Keratinocyte (primary cell): ENCODE data around the gene SIGMAR1. TPM values are rescaled to one million over a fixed set of nuclear protein-coding genes. Genes with fewer than 3 reads are reported as not detected.

Source experiments
- DNase-seq: peaks from one replicate; pipeline ENCODE4 v3.0.0-alpha.2; 2011; ENCODE audit warnings: low read depth, missing footprints, low spot score
- FAIRE-seq: peaks from 2 replicates; lab custom pipeline; 2011; peaks lifted over from hg19 to GRCh38; lab: Jason Lieb, UNC
- H2AFZ ChIP-seq: 2 replicates; pipeline ENCODE4 v1.6.0; 2012; ENCODE audit warnings: low read length, control low read depth, inconsistent platforms; ENCODE audit not compliant: control insufficient read depth
- H3K27ac ChIP-seq: 2 replicates; pipeline ENCODE4 v1.5.1; 2011; ENCODE audit warnings: low read length; ENCODE audit not compliant: control insufficient read depth, insufficient read depth
- H3K27me3 ChIP-seq: 3 replicates; pipeline ENCODE4 v1.6.0; 2011; ENCODE audit warnings: low read length; ENCODE audit not compliant: control insufficient read depth, insufficient read depth; ENCODE audit errors: extremely low read depth
- H3K36me3 ChIP-seq, 2 experiments: 2 replicates in 1 of 2; 3 replicates in 1 of 2; pipeline ENCODE4 v1.5.1; 2011; ENCODE audit warnings: low read length in 2 of 2, mild to moderate bottlenecking in 1 of 2; ENCODE audit not compliant: control insufficient read depth in 2 of 2, insufficient read depth in 2 of 2; ENCODE audit errors: extremely low read depth in 1 of 2
- H3K4me1 ChIP-seq: 3 replicates; pipeline ENCODE4 v1.5.1; 2011; ENCODE audit warnings: low read length; ENCODE audit not compliant: control insufficient read depth, insufficient read depth; ENCODE audit errors: extremely low read depth
- H3K4me2 ChIP-seq: 3 replicates; pipeline ENCODE4 v1.6.0; 2011; ENCODE audit warnings: low read depth, low read length; ENCODE audit not compliant: control insufficient read depth, insufficient read depth; ENCODE audit errors: extremely low read depth
- H3K4me3 ChIP-seq, 3 experiments: fragments of 200-600 bp in 1 of 3; sonication (generic) in 1 of 3; 2 replicates in 2 of 3; 3 replicates in 1 of 3; pipeline ENCODE4 v1.5.1; 2011 to 2016; ENCODE audit warnings: low read length in 3 of 3, mild to moderate bottlenecking in 3 of 3, control low read depth in 2 of 3, inconsistent platforms in 1 of 3, low read depth in 1 of 3, mixed read lengths in 1 of 3, mixed run types in 1 of 3, moderate library complexity in 1 of 3; ENCODE audit not compliant: control insufficient read depth in 2 of 3, insufficient read depth in 2 of 3; ENCODE audit errors: extremely low read depth in 1 of 3
- H3K79me2 ChIP-seq: 2 replicates; pipeline ENCODE4 v1.6.0; 2012; ENCODE audit warnings: low read length; ENCODE audit not compliant: control insufficient read depth, insufficient read depth
- H3K9ac ChIP-seq: 3 replicates; pipeline ENCODE4 v1.6.0; 2011; ENCODE audit warnings: low read length; ENCODE audit not compliant: control insufficient read depth, insufficient read depth; ENCODE audit errors: extremely low read depth
- H3K9me1 ChIP-seq: 3 replicates; pipeline ENCODE4 v1.6.0; 2011; ENCODE audit warnings: low read length; ENCODE audit not compliant: control insufficient read depth, insufficient read depth; ENCODE audit errors: extremely low read depth
- H3K9me3 ChIP-seq: 2 replicates; pipeline ENCODE4 v1.5.1; 2012; ENCODE audit warnings: low read depth, low read length; ENCODE audit not compliant: control insufficient read depth
- H4K20me1 ChIP-seq: 3 replicates; pipeline ENCODE4 v1.6.0; 2011; ENCODE audit warnings: low read length; ENCODE audit not compliant: control insufficient read depth, insufficient read depth; ENCODE audit errors: extremely low read depth
- CTCF ChIP-seq, 3 experiments: IDR thresholded peaks in 1 of 3; conservative IDR thresholded peaks in 1 of 3; optimal IDR thresholded peaks in 1 of 3; 2 replicates in 2 of 3; 3 replicates in 1 of 3; pipeline versions ENCODE3 to v1.5.1; 2011; ENCODE audit warnings: low read length in 3 of 3, mild to moderate bottlenecking in 3 of 3, moderate library complexity in 2 of 3, control low read depth in 1 of 3, inconsistent platforms in 1 of 3; ENCODE audit not compliant: insufficient read depth in 2 of 3; ENCODE audit errors: extremely low read depth in 1 of 3
- EZH2 ChIP-seq: IDR thresholded peaks from one replicate; pipeline ENCODE4 v1.6.1; 2012; ENCODE audit warnings: inconsistent platforms, mild to moderate bottlenecking, low read length, moderate library complexity
- dilution Hi-C: fragments of 300-500 bp; cut with MboI; formaldehyde crosslinking; loops from one replicate; pipeline ENCODE4 v1.7.0; 2020; ENCODE audit warnings: low sequenced_read_pairs; ENCODE audit not compliant: extremely low pct_ligation_motif_present
- polyA plus RNA-seq, 5 experiments: library from polyadenylated mRNA; depleted of rRNA in 3 of 5; stranded (reverse) in 3 of 5; stranded (forward) in 1 of 5; unstranded in 1 of 5; fragments of >200 nt; gene quantifications; 1 replicate in 1 of 5; 2 replicates in 3 of 5; 3 replicates in 1 of 5; pipeline versions ENCODE4 v1.2.1 to v1.2.3, GENCODE V29; 2011 to 2012; ENCODE audit warnings: missing spikeins in 2 of 5, low read depth in 1 of 5, low replicate concordance in 1 of 5

The SIGMAR1 gene
- polyA plus RNA-seq, 1 donor (not counting 4 experiments of a cell fraction or from before 2014, with no cell fraction given), result 74.9 TPM

GRCh38 chr9:34686231-34686630 lies 48.6 kb upstream of the SIGMAR1 start:
- dilution Hi-C loops, result no loop called here
- no peak overlapping the region for H3K9ac ChIP-seq
- DNase-seq, result no peak
- H3K4me2 ChIP-seq, result no peak overlapping the region
- TF ChIP-seq CTCF (optimal IDR thresholded peaks at IDR 0.05 in 1 of 3, IDR thresholded peaks at IDR 0.05 in 1 of 3, conservative IDR thresholded peaks at IDR 0.05 in 1 of 3; ENCODE audit: extremely low read depth in 1 of 3, insufficient read depth in 2 of 3, low read length in 3 of 3) (no peak), EZH2 (no peak)
- H4K20me1 ChIP-seq, result no peaks in the 10 kb centered on the region
- H3K79me2 ChIP-seq, result no peaks in the 10 kb centered on the region
- H3K36me3 ChIP-seq, result peaks cover 0 to 3% of the 10 kb centered on the region in 2 experiments
- no peaks in the 10 kb centered on the region for H3K9me3 ChIP-seq
- no peaks in the 10 kb centered on the region for H3K27me3 ChIP-seq
- FAIRE-seq, result no peak
- H3K4me1 ChIP-seq, result no peaks in the 10 kb centered on the region
- H3K27ac ChIP-seq, result no peak overlapping the region
- no peak overlapping the region for H3K4me3 ChIP-seq
- H3K9me1 ChIP-seq, result no peaks in the 10 kb centered on the region
- H2AFZ ChIP-seq, result no peak overlapping the region

GRCh38 chr9:34685591-34685990 lies 48.0 kb upstream of the SIGMAR1 start:
- DNase-seq (no peak), FAIRE-seq (no peak)
- no peaks in the 10 kb centered on the region for H3K79me2 ChIP-seq
- no peaks in the 10 kb centered on the region for H4K20me1 ChIP-seq
- no peaks in the 10 kb centered on the region for H3K9me1 ChIP-seq
- no peaks in the 10 kb centered on the region for H3K9me3 ChIP-seq
- no peak overlapping the region for H3K9ac ChIP-seq
- dilution Hi-C loops, result no loop called here
- no peak for TF ChIP-seq CTCF (optimal IDR thresholded peaks at IDR 0.05 in 1 of 3, IDR thresholded peaks at IDR 0.05 in 1 of 3, conservative IDR thresholded peaks at IDR 0.05 in 1 of 3; ENCODE audit: extremely low read depth in 1 of 3, insufficient read depth in 2 of 3, low read length in 3 of 3)
- no peak for TF ChIP-seq EZH2
- H3K4me3 ChIP-seq, result no peak overlapping the region
- H3K4me1 ChIP-seq, result no peaks in the 10 kb centered on the region
- H3K27ac ChIP-seq, result no peak overlapping the region
- H3K27me3 ChIP-seq, result no peaks in the 10 kb centered on the region
- no peak overlapping the region for H2AFZ ChIP-seq
- H3K4me2 ChIP-seq, result no peak overlapping the region
- H3K36me3 ChIP-seq, result peaks cover 0 to 3% of the 10 kb centered on the region in 2 experiments
